NT2/D1 (cell line): ENCODE measurements around the gene MAST4.
"Not testable (repeated sequence)": the region's sequence is repeated elsewhere in the genome, so short reads cannot be mapped to it uniquely, and the experiment has no call there.

Experiments
- DNase-seq: peaks from one replicate; pipeline ENCODE4 v3.0.0-alpha.2; 2011; ENCODE audit warnings: low read depth, low spot score
- H3K27me3 ChIP-seq: 2 replicates; pipeline ENCODE4 v1.6.0; 2011; ENCODE audit warnings: mild to moderate bottlenecking; ENCODE audit not compliant: insufficient read length, insufficient read depth
- H3K36me3 ChIP-seq: 2 replicates; pipeline ENCODE4 v1.6.1; 2011; ENCODE audit warnings: mild to moderate bottlenecking, low read length, mixed read lengths; ENCODE audit not compliant: insufficient read depth, insufficient read length
- H3K4me1 ChIP-seq: 2 replicates; pipeline ENCODE4 v1.5.1; 2011; ENCODE audit not compliant: insufficient read depth, insufficient read length
- H3K4me3 ChIP-seq: 2 replicates; pipeline ENCODE4 v1.5.1; 2011; ENCODE audit warnings: low read depth; ENCODE audit not compliant: insufficient read length
- H3K9ac ChIP-seq: 2 replicates; pipeline ENCODE4 v1.6.0; 2011; ENCODE audit warnings: low read depth; ENCODE audit not compliant: insufficient read length
- H3K9me3 ChIP-seq: 2 replicates; pipeline ENCODE4 v1.5.1; 2011; ENCODE audit warnings: mild to moderate bottlenecking, low read length; ENCODE audit not compliant: insufficient read depth
- SUZ12 ChIP-seq: IDR thresholded peaks from 2 replicates; pipeline ENCODE4 v1.6.1; 2011; ENCODE audit not compliant: insufficient read length, insufficient read depth; ENCODE audit errors: extremely low read depth
- YY1 ChIP-seq: IDR thresholded peaks from 2 replicates; pipeline ENCODE4 v1.6.1; 2011; ENCODE audit not compliant: insufficient read length, insufficient read depth
- ZNF274 ChIP-seq: IDR thresholded peaks from 2 replicates; pipeline ENCODE4 v1.6.1; 2011; ENCODE audit warnings: mild to moderate bottlenecking, low read depth, low read length

MAST4 gene

GRCh38 chr5:66675406-66675805 is 79.2 kb downstream of the MAST4 start:
- TF ChIP-seq SUZ12 (no peak), YY1 (no peak), ZNF274 (no peak)
- H3K9ac ChIP-seq = no peak overlapping the region
- no peaks in the 10 kb centered on the region for H3K9me3 ChIP-seq
- H3K4me1 ChIP-seq = no peaks in the 10 kb centered on the region
- no peak for DNase-seq
- no peak overlapping the region for H3K4me3 ChIP-seq
- H3K27me3 ChIP-seq = no peaks in the 10 kb centered on the region
- no peaks in the 10 kb centered on the region for H3K36me3 ChIP-seq

GRCh38 chr5:66680221-66680620 is 84.0 kb downstream of the MAST4 start:
- Histone ChIP-seq H3K4me3 (no peak overlapping the region), H3K27me3 (no peaks in the 10 kb centered on the region), H3K9ac (no peak overlapping the region), H3K36me3 (no peaks in the 10 kb centered on the region), H3K4me1 (no peaks in the 10 kb centered on the region), H3K9me3 (no peaks in the 10 kb centered on the region)
- no peak for DNase-seq
- TF ChIP-seq YY1 (no peak), SUZ12 (no peak), ZNF274 (no peak)

GRCh38 chr5:66680804-66681203 is 84.6 kb downstream of the MAST4 start:
- DNase-seq = no peak
- H3K9ac ChIP-seq = no peak overlapping the region
- H3K36me3 ChIP-seq = no peaks in the 10 kb centered on the region
- no peak overlapping the region for H3K4me3 ChIP-seq
- no peaks in the 10 kb centered on the region for H3K27me3 ChIP-seq
- H3K9me3 ChIP-seq = no peaks in the 10 kb centered on the region
- TF ChIP-seq ZNF274 = no peak
- no peaks in the 10 kb centered on the region for H3K4me1 ChIP-seq

GRCh38 chr5:66684663-66685062 is 88.5 kb downstream of the MAST4 start:
- Histone ChIP-seq H3K4me1 (no peaks in the 10 kb centered on the region), H3K9ac (no peak overlapping the region), H3K9me3 (no peaks in the 10 kb centered on the region), H3K36me3 (no peaks in the 10 kb centered on the region), H3K27me3 (no peaks in the 10 kb centered on the region), H3K4me3 (no peak overlapping the region)
- no peak for TF ChIP-seq YY1
- TF ChIP-seq SUZ12 = no peak
- no peak for TF ChIP-seq ZNF274
- DNase-seq = no peak

GRCh38 chr5:66689522-66690220 is 93.5 kb downstream of the MAST4 start:
- TF ChIP-seq YY1 (no peak), ZNF274 (no peak), SUZ12 (no peak)
- Histone ChIP-seq H3K9me3 (no peaks in the 10 kb centered on the region), H3K36me3 (no peaks in the 10 kb centered on the region), H3K27me3 (no peaks in the 10 kb centered on the region), H3K9ac (no peak overlapping the region), H3K4me1 (no peaks in the 10 kb centered on the region), H3K4me3 (no peak overlapping the region)
- DNase-seq = no peak

DNA sequence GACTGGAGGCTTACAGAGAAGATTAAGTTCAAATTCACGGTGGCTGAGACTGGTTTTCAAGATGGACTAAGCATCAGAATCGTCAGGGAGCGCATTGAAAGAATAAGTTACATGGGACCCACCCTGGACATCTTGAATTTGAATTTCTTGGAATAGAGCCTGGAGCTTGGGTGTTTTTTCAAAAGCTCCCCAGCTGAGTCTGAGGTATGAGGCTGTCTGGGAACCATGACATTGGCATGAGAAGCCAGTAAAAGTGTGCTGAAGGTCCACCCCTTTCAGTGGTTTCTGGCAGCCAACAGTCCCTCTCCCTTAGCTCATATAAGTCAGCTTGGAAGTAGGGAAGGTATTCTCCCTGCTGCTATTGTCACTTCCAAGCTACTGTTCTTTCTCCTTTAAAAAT is 97.8 kb downstream of the MAST4 start:
- no peaks in the 10 kb centered on the region for H3K4me1 ChIP-seq
- no peak for TF ChIP-seq SUZ12
- TF ChIP-seq YY1 = no peak
- no peak for TF ChIP-seq ZNF274
- H3K36me3 ChIP-seq = no peaks in the 10 kb centered on the region
- no peaks in the 10 kb centered on the region for H3K27me3 ChIP-seq
- no peak overlapping the region for H3K4me3 ChIP-seq
- H3K9ac ChIP-seq = no peak overlapping the region
- DNase-seq = no peak
- H3K9me3 ChIP-seq = no peaks in the 10 kb centered on the region

DNA sequence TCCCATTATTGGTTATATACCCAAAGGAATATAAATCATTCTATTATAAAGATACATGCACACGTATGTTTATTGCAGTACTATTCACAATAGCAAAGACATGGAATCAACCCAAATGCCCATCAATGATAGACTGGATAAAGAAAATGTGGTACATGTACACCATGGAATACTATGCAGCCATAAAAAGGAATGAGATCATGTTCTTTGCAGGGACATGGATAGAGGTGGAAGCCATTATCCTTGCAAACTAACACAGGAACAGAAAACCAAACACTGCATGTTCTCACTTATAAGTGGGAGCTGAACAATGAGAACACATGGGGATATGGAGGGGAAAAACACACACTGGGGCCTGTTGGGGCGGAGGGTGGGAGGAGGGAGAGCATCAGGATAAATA is 99.6 kb downstream of the MAST4 start:
- H3K9me3 ChIP-seq, H3K27me3 ChIP-seq, H3K9ac ChIP-seq, H3K4me1 ChIP-seq, H3K4me3 ChIP-seq, H3K36me3 ChIP-seq, DNase-seq: not testable (repeated sequence)

DNA sequence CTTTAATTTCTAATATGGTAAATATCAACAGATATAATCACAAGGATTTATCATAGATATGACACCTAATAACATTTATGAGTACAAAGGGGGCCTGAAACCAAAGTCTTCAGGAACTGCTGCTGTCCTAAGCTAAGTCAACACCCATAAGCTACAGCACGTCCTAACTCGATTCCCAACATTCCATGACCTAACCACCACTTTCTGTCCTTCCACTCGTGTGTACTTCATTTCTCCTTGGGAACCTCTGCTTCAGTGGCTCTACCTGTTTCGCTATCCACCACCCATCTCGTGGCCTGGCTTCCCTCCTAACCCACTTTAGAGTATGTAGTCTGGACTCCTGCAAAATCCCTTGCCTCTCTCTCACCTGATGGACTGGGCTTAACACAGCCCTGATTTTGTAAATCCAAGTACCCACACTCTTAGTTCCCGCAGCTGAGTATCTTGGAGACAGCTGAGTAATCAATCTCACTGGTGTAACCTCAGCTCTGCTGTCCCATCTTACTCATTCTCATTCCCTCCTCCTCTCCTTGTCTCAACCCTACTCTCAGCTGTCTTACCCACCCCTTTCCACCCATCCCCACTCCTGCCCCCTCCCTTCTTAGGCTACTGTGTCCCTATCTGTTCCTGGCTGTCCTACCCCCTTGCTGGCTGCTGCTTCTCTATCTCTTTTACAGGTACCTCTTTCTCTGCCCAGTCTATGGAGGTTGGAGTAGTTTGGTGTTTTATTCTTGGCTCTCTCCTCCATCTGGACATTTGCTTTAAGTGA is 101.8 kb downstream of the MAST4 start:
- TF ChIP-seq YY1 (no peak), ZNF274 (no peak), SUZ12 (no peak)
- H3K36me3 ChIP-seq = no peaks in the 10 kb centered on the region
- no peak overlapping the region for H3K9ac ChIP-seq
- no peak overlapping the region for H3K4me3 ChIP-seq
- no peak for DNase-seq
- H3K4me1 ChIP-seq = no peaks in the 10 kb centered on the region
- H3K27me3 ChIP-seq = peaks cover 18% of the 10 kb centered on the region
- no peaks in the 10 kb centered on the region for H3K9me3 ChIP-seq
